Keratinocyte (primary cell): Measurements from ENCODE around the gene PCCA. TPM values are rescaled to one million over a fixed set of nuclear protein-coding genes. Genes with fewer than 3 reads are reported as not detected.

Source experiments
- DNase-seq: peaks from one replicate; pipeline ENCODE4 v3.0.0-alpha.2; 2011; ENCODE audit warnings: low read depth, missing footprints, low spot score
- FAIRE-seq: peaks from 2 replicates; lab custom pipeline; 2011; peaks lifted over from hg19 to GRCh38; lab: Jason Lieb, UNC
- H2AFZ ChIP-seq: 2 replicates; pipeline ENCODE4 v1.6.0; 2012; ENCODE audit warnings: low read length, control low read depth, inconsistent platforms; ENCODE audit not compliant: control insufficient read depth
- H3K27ac ChIP-seq: 2 replicates; pipeline ENCODE4 v1.5.1; 2011; ENCODE audit warnings: low read length; ENCODE audit not compliant: control insufficient read depth, insufficient read depth
- H3K27me3 ChIP-seq: 3 replicates; pipeline ENCODE4 v1.6.0; 2011; ENCODE audit warnings: low read length; ENCODE audit not compliant: control insufficient read depth, insufficient read depth; ENCODE audit errors: extremely low read depth
- H3K36me3 ChIP-seq, 2 experiments: 2 replicates in 1 of 2; 3 replicates in 1 of 2; pipeline ENCODE4 v1.5.1; 2011; ENCODE audit warnings: low read length in 2 of 2, mild to moderate bottlenecking in 1 of 2; ENCODE audit not compliant: control insufficient read depth in 2 of 2, insufficient read depth in 2 of 2; ENCODE audit errors: extremely low read depth in 1 of 2
- H3K4me1 ChIP-seq: 3 replicates; pipeline ENCODE4 v1.5.1; 2011; ENCODE audit warnings: low read length; ENCODE audit not compliant: control insufficient read depth, insufficient read depth; ENCODE audit errors: extremely low read depth
- H3K4me2 ChIP-seq: 3 replicates; pipeline ENCODE4 v1.6.0; 2011; ENCODE audit warnings: low read depth, low read length; ENCODE audit not compliant: control insufficient read depth, insufficient read depth; ENCODE audit errors: extremely low read depth
- H3K4me3 ChIP-seq, 3 experiments: fragments of 200-600 bp in 1 of 3; sonication (generic) in 1 of 3; 2 replicates in 2 of 3; 3 replicates in 1 of 3; pipeline ENCODE4 v1.5.1; 2011 to 2016; ENCODE audit warnings: low read length in 3 of 3, mild to moderate bottlenecking in 3 of 3, control low read depth in 2 of 3, inconsistent platforms in 1 of 3, low read depth in 1 of 3, mixed read lengths in 1 of 3, mixed run types in 1 of 3, moderate library complexity in 1 of 3; ENCODE audit not compliant: control insufficient read depth in 2 of 3, insufficient read depth in 2 of 3; ENCODE audit errors: extremely low read depth in 1 of 3
- H3K79me2 ChIP-seq: 2 replicates; pipeline ENCODE4 v1.6.0; 2012; ENCODE audit warnings: low read length; ENCODE audit not compliant: control insufficient read depth, insufficient read depth
- H3K9ac ChIP-seq: 3 replicates; pipeline ENCODE4 v1.6.0; 2011; ENCODE audit warnings: low read length; ENCODE audit not compliant: control insufficient read depth, insufficient read depth; ENCODE audit errors: extremely low read depth
- H3K9me1 ChIP-seq: 3 replicates; pipeline ENCODE4 v1.6.0; 2011; ENCODE audit warnings: low read length; ENCODE audit not compliant: control insufficient read depth, insufficient read depth; ENCODE audit errors: extremely low read depth
- H3K9me3 ChIP-seq: 2 replicates; pipeline ENCODE4 v1.5.1; 2012; ENCODE audit warnings: low read depth, low read length; ENCODE audit not compliant: control insufficient read depth
- H4K20me1 ChIP-seq: 3 replicates; pipeline ENCODE4 v1.6.0; 2011; ENCODE audit warnings: low read length; ENCODE audit not compliant: control insufficient read depth, insufficient read depth; ENCODE audit errors: extremely low read depth
- CTCF ChIP-seq, 3 experiments: IDR thresholded peaks in 1 of 3; conservative IDR thresholded peaks in 1 of 3; optimal IDR thresholded peaks in 1 of 3; 2 replicates in 2 of 3; 3 replicates in 1 of 3; pipeline versions ENCODE3 to v1.5.1; 2011; ENCODE audit warnings: low read length in 3 of 3, mild to moderate bottlenecking in 3 of 3, moderate library complexity in 2 of 3, control low read depth in 1 of 3, inconsistent platforms in 1 of 3; ENCODE audit not compliant: insufficient read depth in 2 of 3; ENCODE audit errors: extremely low read depth in 1 of 3
- EZH2 ChIP-seq: IDR thresholded peaks from one replicate; pipeline ENCODE4 v1.6.1; 2012; ENCODE audit warnings: inconsistent platforms, mild to moderate bottlenecking, low read length, moderate library complexity
- dilution Hi-C: fragments of 300-500 bp; cut with MboI; formaldehyde crosslinking; loops from one replicate; pipeline ENCODE4 v1.7.0; 2020; ENCODE audit warnings: low sequenced_read_pairs; ENCODE audit not compliant: extremely low pct_ligation_motif_present
- polyA plus RNA-seq, 5 experiments: library from polyadenylated mRNA; depleted of rRNA in 3 of 5; stranded (reverse) in 3 of 5; stranded (forward) in 1 of 5; unstranded in 1 of 5; fragments of >200 nt; gene quantifications; 1 replicate in 1 of 5; 2 replicates in 3 of 5; 3 replicates in 1 of 5; pipeline versions ENCODE4 v1.2.1 to v1.2.3, GENCODE V29; 2011 to 2012; ENCODE audit warnings: missing spikeins in 2 of 5, low read depth in 1 of 5, low replicate concordance in 1 of 5

The PCCA gene
- polyA plus RNA-seq, 1 donor (not counting 4 experiments of a cell fraction or from before 2014, with no cell fraction given) = 8.1 TPM

- Histone ChIP-seq H3K36me3 (no peaks in the 10 kb centered on the region), H3K27ac (peak overlapping the region; percentile 47), H3K4me2 (no peak overlapping the region), H3K79me2 (no peaks in the 10 kb centered on the region), H3K4me3 (no peak overlapping the region), H3K27me3 (no peaks in the 10 kb centered on the region), H2AFZ (no peak overlapping the region), H3K9me3 (no peaks in the 10 kb centered on the region), H3K9me1 (no peaks in the 10 kb centered on the region), H3K9ac (no peak overlapping the region), H3K4me1 (peaks cover 40% of the 10 kb centered on the region), H4K20me1 (no peaks in the 10 kb centered on the region)
- dilution Hi-C loops = no loop called here
- DNase-seq = no peak
- TF ChIP-seq EZH2 = no peak
- no peak for TF ChIP-seq CTCF (optimal IDR thresholded peaks at IDR 0.05 in 1 of 3, IDR thresholded peaks at IDR 0.05 in 1 of 3, conservative IDR thresholded peaks at IDR 0.05 in 1 of 3; ENCODE audit: extremely low read depth in 1 of 3, insufficient read depth in 2 of 3, low read length in 3 of 3)
- peak; percentile 64 for FAIRE-seq
Observed at GRCh38 chr13:100208626-100209025, 119.7 kb downstream of the PCCA start.

- H3K4me2 ChIP-seq = peak overlapping the region; percentile 10
- no peak overlapping the region for H3K4me3 ChIP-seq
- H4K20me1 ChIP-seq = no peaks in the 10 kb centered on the region
- H3K36me3 ChIP-seq = no peaks in the 10 kb centered on the region
- no peaks in the 10 kb centered on the region for H3K9me1 ChIP-seq
- peak overlapping the region; percentile 57 for H3K27ac ChIP-seq
- FAIRE-seq (no peak), DNase-seq (no peak)
- H3K27me3 ChIP-seq = no peaks in the 10 kb centered on the region
- TF ChIP-seq EZH2 = no peak
- TF ChIP-seq CTCF (optimal IDR thresholded peaks at IDR 0.05 in 1 of 3, IDR thresholded peaks at IDR 0.05 in 1 of 3, conservative IDR thresholded peaks at IDR 0.05 in 1 of 3; ENCODE audit: extremely low read depth in 1 of 3, insufficient read depth in 2 of 3, low read length in 3 of 3) = no peak
- no peak overlapping the region for H2AFZ ChIP-seq
- no peak overlapping the region for H3K9ac ChIP-seq
- H3K9me3 ChIP-seq = no peaks in the 10 kb centered on the region
- peaks cover 42% of the 10 kb centered on the region for H3K4me1 ChIP-seq
- H3K79me2 ChIP-seq = no peaks in the 10 kb centered on the region
- dilution Hi-C loops = no loop called here
Observed at GRCh38 chr13:100209857-100210825, 121.2 kb downstream of the PCCA start.
